Gastrocnemius medialis (tissue), 4 donors: ENCODE results near the gene CORO2B. TPM values are rescaled to one million over a fixed set of nuclear protein-coding genes. Genes with fewer than 3 reads are reported as not detected.
"Not testable (repeated sequence)": the region's sequence is repeated elsewhere in the genome, so short reads cannot be mapped to it uniquely, and the experiment has no call there.

Source experiments
- ATAC-seq, 2 donors: fragments of 150-250 bp; one replicate each; pipeline ENCODE4 v1.9.1; 2016
- DNase-seq, 2 donors: peaks; one replicate each; pipeline ENCODE4 v3.0.0-alpha.2; 2019
- H3K27ac ChIP-seq, 4 donors: fragments of 200-600 bp; sonication (generic); 1 replicate in 1 of 4; 2 replicates in 3 of 4; pipeline ENCODE4 v1.5.1; 2016 to 2018; ENCODE audit warnings: mild to moderate bottlenecking in 2 of 4, moderate library complexity in 1 of 4
- H3K27me3 ChIP-seq, 3 donors: fragments of 200-600 bp; sonication (generic) in 2 of 3; 1 replicate in 1 of 3; 2 replicates in 2 of 3; pipeline versions ENCODE4 v1.5.1 to v1.6.0; 2016 to 2019; ENCODE audit warnings: mild to moderate bottlenecking in 1 of 3, moderate library complexity in 1 of 3
- H3K36me3 ChIP-seq, 2 donors: fragments of 200-600 bp; sonication (generic) in 1 of 2; one replicate each; pipeline ENCODE4 v1.5.1; 2017 to 2018
- H3K4me1 ChIP-seq, 2 donors: fragments of 200-600 bp; sonication (generic) in 1 of 2; one replicate each; pipeline ENCODE4 v1.5.1; 2016 to 2017; ENCODE audit warnings: mild to moderate bottlenecking in 2 of 2
- H3K4me3 ChIP-seq, 4 donors: fragments of 200-600 bp; sonication (generic) in 3 of 4; 1 replicate in 1 of 4; 2 replicates in 3 of 4; pipeline ENCODE4 v1.5.1; 2016 to 2019; ENCODE audit warnings: mild to moderate bottlenecking in 2 of 4
- H3K9me3 ChIP-seq, 3 donors: fragments of 200-600 bp; sonication (generic) in 2 of 3; 1 replicate in 1 of 3; 2 replicates in 2 of 3; pipeline ENCODE4 v1.5.1; 2016 to 2019
- POLR2A ChIP-seq, 2 donors: fragments of 450-650 bp; IDR thresholded peaks; one replicate each; pipeline ENCODE4 v1.6.1; 2017; ENCODE audit warnings: antibody characterized with exemption in 2 of 2, mild to moderate bottlenecking in 2 of 2, moderate library complexity in 2 of 2
- in situ Hi-C, 4 donors: fragments of 200-750 bp; cut with MboI; loops; one replicate each; pipeline versions ENCODE4 v1.15.0 to v1.8.0; 2017; ENCODE audit warnings: low sequenced_read_pairs in 4 of 4
- intact Hi-C: fragments of 100-400 bp; cut with DNase I; formaldehyde crosslinking; loops from one replicate; pipeline ENCODE4 v1.15.1; 2023; ENCODE audit warnings: low total_unique reads
- total RNA-seq, 4 donors: library from RNA; depleted of rRNA; stranded (reverse); fragments of >200 nt; gene quantifications; one replicate each; pipeline versions ENCODE4 v1.1.0 to v1.2.3, GENCODE V29; 2016
- TF ChIP-seq, protein P1 (sequence below), 5 experiments: fragments of 450-650 bp in 3 of 5; fragments of 200-600 bp in 2 of 5; sonication (generic) in 2 of 5; IDR thresholded peaks in 4 of 5; conservative IDR thresholded peaks in 1 of 5; 1 replicate in 4 of 5; 2 replicates in 1 of 5; pipeline ENCODE4 v1.5.1; 2016 to 2019; ENCODE audit warnings: antibody characterized with exemption in 5 of 5, mild to moderate bottlenecking in 3 of 5, moderate library complexity in 3 of 5

Gene CORO2B
- total RNA-seq, 4 donors from 2014 or later: 1.5 to 2.2 (median 1.8) TPM

DNA sequence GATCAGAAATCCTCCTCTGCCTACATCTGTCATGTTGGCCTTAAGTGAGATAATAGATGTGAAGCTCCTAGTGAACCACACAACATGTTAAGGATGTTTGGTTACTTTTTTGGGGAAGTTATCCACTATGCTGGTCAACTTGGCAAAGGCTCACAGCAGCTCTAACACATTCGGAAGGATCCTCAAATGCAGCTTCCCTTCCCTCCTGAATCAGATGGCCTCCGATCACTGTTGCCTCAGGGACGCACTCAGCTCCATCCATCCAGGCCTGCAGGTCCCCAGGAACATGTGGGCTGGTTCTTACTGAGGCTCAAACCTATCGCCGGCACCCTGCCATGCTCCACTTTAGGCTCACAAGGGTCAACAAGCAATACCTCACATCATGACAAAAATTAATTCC lies 67.9 kb downstream of the CORO2B start:
- no peaks in the 10 kb centered on the region for H3K27me3 ChIP-seq
- H3K4me3 ChIP-seq: no peak overlapping the region
- no peaks in the 10 kb centered on the region for H3K4me1 ChIP-seq
- intact Hi-C loops: no loop called here
- no peak overlapping the region for H3K27ac ChIP-seq
- TF ChIP-seq POLR2A (IDR thresholded peaks at IDR 0.05): no peak
- TF ChIP-seq, protein P1, sequence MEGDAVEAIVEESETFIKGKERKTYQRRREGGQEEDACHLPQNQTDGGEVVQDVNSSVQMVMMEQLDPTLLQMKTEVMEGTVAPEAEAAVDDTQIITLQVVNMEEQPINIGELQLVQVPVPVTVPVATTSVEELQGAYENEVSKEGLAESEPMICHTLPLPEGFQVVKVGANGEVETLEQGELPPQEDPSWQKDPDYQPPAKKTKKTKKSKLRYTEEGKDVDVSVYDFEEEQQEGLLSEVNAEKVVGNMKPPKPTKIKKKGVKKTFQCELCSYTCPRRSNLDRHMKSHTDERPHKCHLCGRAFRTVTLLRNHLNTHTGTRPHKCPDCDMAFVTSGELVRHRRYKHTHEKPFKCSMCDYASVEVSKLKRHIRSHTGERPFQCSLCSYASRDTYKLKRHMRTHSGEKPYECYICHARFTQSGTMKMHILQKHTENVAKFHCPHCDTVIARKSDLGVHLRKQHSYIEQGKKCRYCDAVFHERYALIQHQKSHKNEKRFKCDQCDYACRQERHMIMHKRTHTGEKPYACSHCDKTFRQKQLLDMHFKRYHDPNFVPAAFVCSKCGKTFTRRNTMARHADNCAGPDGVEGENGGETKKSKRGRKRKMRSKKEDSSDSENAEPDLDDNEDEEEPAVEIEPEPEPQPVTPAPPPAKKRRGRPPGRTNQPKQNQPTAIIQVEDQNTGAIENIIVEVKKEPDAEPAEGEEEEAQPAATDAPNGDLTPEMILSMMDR (IDR thresholded peaks at IDR 0.05 in 4 of 5, conservative IDR thresholded peaks at IDR 0.05 in 1 of 5): no peak
- H3K9me3 ChIP-seq: no peaks in the 10 kb centered on the region
- ATAC-seq (no peak), DNase-seq (no peak)
- no peaks in the 10 kb centered on the region for H3K36me3 ChIP-seq
- in situ Hi-C loops: no loop called here

DNA sequence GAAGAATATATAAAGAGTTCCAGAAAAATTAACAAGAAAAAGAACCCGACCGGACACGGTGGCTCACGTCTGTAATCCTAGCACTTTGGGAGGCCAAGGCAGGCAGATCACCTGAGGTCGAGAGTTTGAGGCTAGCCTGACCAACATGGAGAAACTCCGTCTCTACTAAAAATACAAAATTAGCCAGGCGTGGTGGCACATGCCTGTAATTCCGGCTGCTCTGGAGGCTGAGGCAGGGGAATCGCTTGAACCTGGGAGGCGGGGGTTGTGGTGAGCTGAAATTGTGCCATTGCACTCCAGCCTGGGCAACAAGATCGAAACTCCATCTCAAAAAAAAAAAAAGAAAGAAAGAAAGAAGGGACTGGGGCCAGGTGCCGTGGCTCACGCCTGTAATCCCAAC lies 68.6 kb downstream of the CORO2B start:
- in situ Hi-C loops, H3K4me3 ChIP-seq, H3K36me3 ChIP-seq, H3K27me3 ChIP-seq, H3K4me1 ChIP-seq, ATAC-seq, H3K27ac ChIP-seq, intact Hi-C loops, H3K9me3 ChIP-seq, DNase-seq: not testable (repeated sequence)

DNA sequence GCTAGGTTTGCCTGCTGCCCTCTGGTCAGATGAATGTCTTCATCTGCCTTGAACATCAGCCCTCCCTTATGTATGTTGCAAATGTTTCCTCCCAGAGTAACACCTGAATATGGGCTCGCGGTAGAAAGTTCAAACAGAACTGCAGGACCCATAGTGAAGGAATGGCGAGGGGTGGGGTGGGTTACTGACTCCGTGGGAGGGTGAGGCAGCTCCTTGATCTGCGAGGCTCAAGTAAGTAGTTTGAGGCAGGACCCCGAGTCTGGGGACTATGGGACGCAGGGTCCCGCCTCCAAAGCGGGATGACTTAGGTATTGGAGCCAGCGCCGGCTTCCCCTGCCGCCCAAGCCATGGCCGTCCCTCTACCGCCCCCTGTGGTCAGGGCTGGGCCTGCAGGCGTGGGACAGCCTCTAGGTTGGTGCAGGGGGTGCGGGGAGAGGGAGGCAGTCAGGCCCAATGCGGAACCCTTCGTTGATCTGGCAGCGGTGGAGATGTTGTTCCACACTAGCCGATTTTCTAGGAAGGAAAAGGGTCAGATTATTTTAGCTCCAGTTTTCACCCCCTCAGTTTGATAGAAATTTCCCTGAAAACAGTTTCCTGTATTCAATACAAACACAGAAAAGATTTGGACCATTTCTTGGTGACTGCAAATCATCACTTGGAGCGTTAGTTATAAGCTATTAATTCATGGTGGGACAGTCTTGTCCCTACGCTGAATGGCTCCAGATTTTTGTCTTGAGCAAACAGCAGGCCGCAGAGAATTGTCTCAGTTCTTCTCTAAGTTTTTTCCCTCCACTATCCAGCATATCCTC lies 72.3 kb downstream of the CORO2B start:
- DNase-seq: no peak
- TF ChIP-seq, protein P1 (IDR thresholded peaks at IDR 0.05 in 4 of 5, conservative IDR thresholded peaks at IDR 0.05 in 1 of 5): peak; percentile 20 to 63 (median 37)
- TF ChIP-seq POLR2A (IDR thresholded peaks at IDR 0.05): no peak
- H3K27ac ChIP-seq: no peak overlapping the region

DNA sequence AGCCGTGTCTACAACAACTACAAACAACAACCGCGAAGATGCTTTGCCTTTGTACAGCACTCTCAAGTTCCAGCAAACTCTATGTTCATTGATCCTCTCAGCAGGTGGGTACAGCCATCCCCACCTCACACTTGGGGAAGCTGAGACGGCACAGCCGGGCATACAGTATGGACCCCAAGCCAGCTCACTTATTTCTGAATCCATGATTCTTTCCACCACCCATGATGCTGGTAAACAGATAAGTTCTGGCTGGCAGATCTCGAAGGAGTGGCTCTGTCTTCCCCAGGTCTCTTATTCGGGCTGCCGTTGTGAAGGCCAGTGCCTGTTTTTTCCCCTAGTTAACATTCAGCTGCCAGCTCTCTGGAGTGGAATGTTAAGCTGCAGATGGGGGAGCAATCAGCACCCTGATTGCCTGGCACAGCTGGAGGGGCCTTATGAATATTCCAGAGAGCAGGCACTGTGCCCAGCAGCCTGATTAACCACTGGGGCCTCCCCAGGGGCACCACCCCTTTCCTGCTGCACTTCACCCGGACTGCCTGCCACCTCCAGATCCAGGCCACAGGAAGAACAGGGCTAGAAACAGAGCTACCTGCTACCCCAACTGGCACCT lies 73.2 kb downstream of the CORO2B start:
- Histone ChIP-seq H3K27ac (no peak overlapping the region), H3K36me3 (no peaks in the 10 kb centered on the region), H3K4me3 (no peak overlapping the region), H3K4me1 (no peaks in the 10 kb centered on the region), H3K9me3 (no peaks in the 10 kb centered on the region), H3K27me3 (no peaks in the 10 kb centered on the region)
- in situ Hi-C loops: loop anchor here in 1 of 4 donors (25.0 kb wide), 1 partner anchor 340 kb away; no protein-coding TSS in a partner anchor
- no peak for ATAC-seq
- intact Hi-C loops: no loop called here
- no peak for DNase-seq
- no peak for TF ChIP-seq POLR2A (IDR thresholded peaks at IDR 0.05)
- TF ChIP-seq, protein P1 (IDR thresholded peaks at IDR 0.05 in 4 of 5, conservative IDR thresholded peaks at IDR 0.05 in 1 of 5): no peak

More for the DNA sequence above, 72.3 kb downstream of the CORO2B start:
- no peak for ATAC-seq
- intact Hi-C loops: no loop called here
- H3K4me3 ChIP-seq: no peak overlapping the region
- H3K4me1 ChIP-seq: no peaks in the 10 kb centered on the region
- H3K9me3 ChIP-seq: no peaks in the 10 kb centered on the region
- H3K36me3 ChIP-seq: no peaks in the 10 kb centered on the region
- in situ Hi-C loops: loop anchor here in 1 of 4 donors (25.0 kb wide), 1 partner anchor 339 kb away; no protein-coding TSS in a partner anchor
- H3K27me3 ChIP-seq: no peaks in the 10 kb centered on the region

DNA sequence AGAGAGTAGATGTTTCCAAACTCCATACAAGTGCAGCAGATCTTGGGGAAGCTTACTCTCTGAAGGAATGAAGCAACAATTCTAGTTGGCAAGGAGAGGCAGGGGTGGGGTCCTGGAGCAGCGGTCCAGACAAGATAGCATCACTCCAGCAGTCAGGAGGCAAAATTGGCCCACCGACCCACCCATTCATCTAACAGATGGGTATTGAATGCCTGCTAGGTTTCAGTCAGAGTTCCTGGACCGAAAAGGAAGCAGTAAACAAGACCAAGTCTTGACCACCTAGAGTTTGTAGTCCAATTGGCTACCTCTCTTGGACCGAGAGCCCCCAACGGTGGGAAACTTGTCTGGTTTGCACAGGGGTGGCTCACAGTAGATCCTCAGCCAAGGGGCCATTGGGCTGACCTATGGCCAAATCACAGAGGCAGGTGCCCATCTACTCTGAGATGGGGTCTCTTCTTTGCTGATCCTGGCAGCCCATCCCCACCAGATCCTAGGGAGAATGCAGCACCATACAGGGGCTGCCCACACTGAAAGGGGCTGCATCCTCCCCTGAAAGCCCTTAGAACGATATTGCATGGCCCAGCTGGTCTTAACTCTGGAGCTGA lies 74.3 kb downstream of the CORO2B start:
- H3K4me3 ChIP-seq: no peak overlapping the region
- H3K27me3 ChIP-seq: no peaks in the 10 kb centered on the region
- H3K27ac ChIP-seq: no peak overlapping the region
- intact Hi-C loops: no loop called here
- H3K4me1 ChIP-seq: no peaks in the 10 kb centered on the region
- no peaks in the 10 kb centered on the region for H3K9me3 ChIP-seq
- ATAC-seq: no peak
- in situ Hi-C loops: loop anchor here in 1 of 4 donors (25.0 kb wide), 1 partner anchor 341 kb away; no protein-coding TSS in a partner anchor
- no peak for DNase-seq
- no peak for TF ChIP-seq POLR2A (IDR thresholded peaks at IDR 0.05)
- TF ChIP-seq, protein P1 (IDR thresholded peaks at IDR 0.05 in 4 of 5, conservative IDR thresholded peaks at IDR 0.05 in 1 of 5): no peak
- H3K36me3 ChIP-seq: no peaks in the 10 kb centered on the region
